H9 (cell line): ENCODE data around the gene GPR107. TPM values are rescaled to one million over a fixed set of nuclear protein-coding genes. Genes with fewer than 3 reads are reported as not detected.

ENCODE experiments used
- DNase-seq: peaks from one replicate; pipeline ENCODE4 v3.0.0-alpha.2; 2017
- H2AFZ ChIP-seq: one replicate; pipeline ENCODE4 v1.6.1; 2013; ENCODE audit warnings: mild to moderate bottlenecking, low read length, control low read depth, moderate library complexity
- H2AK5ac ChIP-seq: 2 replicates; pipeline ENCODE4 v1.6.1; 2013; ENCODE audit warnings: low read length, control low read depth, mixed read lengths; ENCODE audit not compliant: insufficient read length
- H2BK120ac ChIP-seq: one replicate; pipeline ENCODE4 v1.6.1; 2013; ENCODE audit warnings: low read depth, mild to moderate bottlenecking, low read length, control low read depth, inconsistent platforms; ENCODE audit not compliant: poor library complexity, severe bottlenecking
- H2BK12ac ChIP-seq: 2 replicates; pipeline ENCODE4 v1.6.1; 2013; ENCODE audit warnings: low read length, control low read depth, mixed read lengths, low read depth; ENCODE audit not compliant: insufficient read length
- H2BK15ac ChIP-seq: 2 replicates; pipeline ENCODE4 v1.6.1; 2013; ENCODE audit warnings: low read depth, low read length, control low read depth
- H2BK20ac ChIP-seq: one replicate; pipeline ENCODE4 v1.6.1; 2013; ENCODE audit warnings: low read depth, mild to moderate bottlenecking, low read length, control low read depth, inconsistent platforms; ENCODE audit not compliant: poor library complexity, severe bottlenecking
- H2BK5ac ChIP-seq: 2 replicates; pipeline ENCODE4 v1.6.1; 2013; ENCODE audit warnings: low read length, control low read depth, mixed read lengths; ENCODE audit not compliant: insufficient read length
- H3K14ac ChIP-seq: 2 replicates; pipeline ENCODE4 v1.6.1; 2013; ENCODE audit warnings: low read length, control low read depth; ENCODE audit not compliant: insufficient read depth
- H3K18ac ChIP-seq: 2 replicates; pipeline ENCODE4 v1.6.1; 2013; ENCODE audit warnings: low read depth, mild to moderate bottlenecking, mixed read lengths, low read length, control low read depth; ENCODE audit not compliant: insufficient read length
- H3K23ac ChIP-seq: 2 replicates; pipeline ENCODE4 v1.6.1; 2013; ENCODE audit warnings: low read length, control low read depth, mixed read lengths, low read depth; ENCODE audit not compliant: insufficient read length
- H3K23me2 ChIP-seq: 2 replicates; pipeline ENCODE4 v1.6.1; 2013; ENCODE audit warnings: low read depth, mild to moderate bottlenecking, mixed read lengths, low read length, control low read depth; ENCODE audit not compliant: insufficient read length, poor library complexity, severe bottlenecking
- H3K27ac ChIP-seq: 2 replicates; pipeline ENCODE4 v1.5.1; 2013; ENCODE audit warnings: low read length, control low read depth, mixed read lengths, low read depth; ENCODE audit not compliant: insufficient read length
- H3K27me3 ChIP-seq: 2 replicates; pipeline ENCODE4 v1.6.1; 2013; ENCODE audit warnings: low read length, control low read depth, inconsistent platforms; ENCODE audit not compliant: insufficient read depth
- H3K4ac ChIP-seq: 2 replicates; pipeline ENCODE4 v1.6.1; 2013; ENCODE audit warnings: low read depth, mild to moderate bottlenecking, control low read depth, inconsistent platforms, low read length, moderate library complexity
- H3K4me1 ChIP-seq: 2 replicates; pipeline ENCODE4 v1.6.1; 2013; ENCODE audit warnings: low read length, control low read depth, inconsistent platforms; ENCODE audit not compliant: insufficient read depth
- H3K4me2 ChIP-seq: 2 replicates; pipeline ENCODE4 v1.6.1; 2013; ENCODE audit warnings: low read length, control low read depth, mixed read lengths; ENCODE audit not compliant: insufficient read length, insufficient read depth
- H3K56ac ChIP-seq: 2 replicates; pipeline ENCODE4 v1.6.1; 2013; ENCODE audit warnings: low read depth, mild to moderate bottlenecking, mixed read lengths, low read length, control low read depth; ENCODE audit not compliant: insufficient read length
- H3K79me1 ChIP-seq: 2 replicates; pipeline ENCODE4 v1.6.1; 2013; ENCODE audit warnings: low read depth, mild to moderate bottlenecking, moderate library complexity, low read length, control low read depth, inconsistent platforms; ENCODE audit not compliant: insufficient read depth, poor library complexity, severe bottlenecking
- H3K79me2 ChIP-seq: 2 replicates; pipeline ENCODE4 v1.6.1; 2013; ENCODE audit warnings: low read length, control low read depth, inconsistent platforms; ENCODE audit not compliant: insufficient read depth
- H3K9ac ChIP-seq: 2 replicates; pipeline ENCODE4 v1.6.1; 2013; ENCODE audit warnings: low read length, control low read depth, mixed read lengths; ENCODE audit not compliant: insufficient read length; ENCODE audit errors: extremely low read depth
- H3K9me3 ChIP-seq: one replicate; pipeline ENCODE4 v1.6.1; 2013; ENCODE audit warnings: low read depth, low read length, inconsistent platforms; ENCODE audit not compliant: control insufficient read depth
- H3T11ph ChIP-seq: one replicate; pipeline ENCODE4 v1.6.1; 2013; ENCODE audit warnings: mild to moderate bottlenecking, low read length, control low read depth, inconsistent platforms
- H4K20me1 ChIP-seq: one replicate; pipeline ENCODE4 v1.6.1; 2013; ENCODE audit not compliant: control insufficient read depth, insufficient read length, insufficient read depth
- H4K5ac ChIP-seq: 2 replicates; pipeline ENCODE4 v1.6.1; 2013; ENCODE audit warnings: low read depth, mild to moderate bottlenecking, mixed read lengths, low read length, control low read depth; ENCODE audit not compliant: insufficient read length
- H4K8ac ChIP-seq: replicated peaks from 2 replicates; pipeline ENCODE4 v1.6.1; 2013; ENCODE audit warnings: low read length, control low read depth, mixed read lengths, low read depth; ENCODE audit not compliant: insufficient read length
- H4K91ac ChIP-seq: 2 replicates; pipeline ENCODE4 v1.6.1; 2013; ENCODE audit warnings: low read depth, mild to moderate bottlenecking, moderate library complexity, mixed read lengths, low read length, control low read depth; ENCODE audit not compliant: insufficient read length
- H3K27ac Mint-ChIP-seq, 3 experiments: 2 replicates in 2 of 3; 3 replicates in 1 of 3; pipeline ENCODE4 v1.8.0; 2020 to 2021; ENCODE audit warnings: mixed read lengths in 3 of 3, mild to moderate bottlenecking in 1 of 3, moderate library complexity in 1 of 3
- H3K27me3 Mint-ChIP-seq: 2 replicates; pipeline ENCODE4 v1.8.0; 2021; ENCODE audit warnings: low read depth, mild to moderate bottlenecking, moderate library complexity, mixed read lengths
- H3K36me3 Mint-ChIP-seq, 3 experiments: 2 replicates in 2 of 3; 3 replicates in 1 of 3; pipeline ENCODE4 v1.8.0; 2020 to 2021; ENCODE audit warnings: low read depth in 3 of 3, mixed read lengths in 3 of 3; ENCODE audit not compliant: insufficient read depth in 1 of 3
- H3K4me1 Mint-ChIP-seq, 2 experiments: 2 replicates each; pipeline ENCODE4 v1.8.0; 2020; ENCODE audit warnings: mixed read lengths in 2 of 2
- H3K4me3 Mint-ChIP-seq, 2 experiments: 2 replicates in 1 of 2; 3 replicates in 1 of 2; pipeline ENCODE4 v1.8.0; 2020 to 2021; ENCODE audit warnings: mild to moderate bottlenecking in 2 of 2, mixed read lengths in 2 of 2, moderate library complexity in 1 of 2
- H3K9me3 Mint-ChIP-seq, 2 experiments: 2 replicates in 1 of 2; 3 replicates in 1 of 2; pipeline ENCODE4 v1.8.0; 2020; ENCODE audit warnings: mild to moderate bottlenecking in 2 of 2, mixed read lengths in 2 of 2, moderate library complexity in 1 of 2
- WGBS: extraction: QIAGEN DNeasy Blood & Tissue Kit; methylation state at CpG from one replicate; pipeline ENCODE4 v1.1.7; 2013; ENCODE audit warnings: missing lambda C conversion rate, low lambda C conversion rate, mixed read lengths; ENCODE audit not compliant: insufficient read length; ENCODE audit errors: extremely low coverage; 5-methylcytosine and 5-hydroxymethylcytosine counted together
- total RNA-seq: library from RNA; stranded (reverse); gene quantifications from 2 replicates; pipeline ENCODE4 v1.2.1, GENCODE V29; 2021
- TF ChIP-seq, protein P1 (sequence below): fragments of 200-600 bp; sonication (generic); conservative IDR thresholded peaks from 3 replicates; pipeline ENCODE4 v1.8.0; 2021; ENCODE audit warnings: antibody characterized with exemption, mild to moderate bottlenecking

The GPR107 gene
- total RNA-seq, 1 experiment from 2014 or later: 38.0 TPM

DNA sequence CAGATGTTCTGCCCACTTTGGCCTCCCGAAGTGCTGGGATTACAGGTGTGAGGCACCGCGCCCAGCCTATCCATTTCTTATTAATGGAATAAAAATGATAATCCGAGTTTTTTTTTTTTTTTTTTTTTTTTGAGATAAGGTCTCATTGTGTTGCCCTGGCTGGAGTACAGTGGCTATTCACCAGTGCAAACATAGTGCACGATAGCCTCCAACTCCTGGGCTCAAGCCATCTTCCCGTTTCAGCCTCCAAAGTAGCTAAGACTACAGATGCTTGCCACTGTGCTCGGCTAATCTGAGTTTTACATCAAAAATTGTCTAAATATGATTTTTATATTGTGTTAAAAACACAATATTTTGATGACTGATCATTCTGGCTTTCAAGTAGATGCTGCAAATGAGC, 6.6 kb downstream of the GPR107 start:
- Histone ChIP-seq H3K9me3 (no peaks in the 10 kb centered on the region), H2BK5ac (no peak overlapping the region), H3K27ac (no peak overlapping the region), H3K18ac (no peak overlapping the region), H3K4me1 (no peaks in the 10 kb centered on the region; the same call in 1 of the 2 replicates), H2BK20ac (no peak overlapping the region), H3T11ph (no peak overlapping the region), H3K9ac (no peak overlapping the region), H3K23me2 (no peaks in the 10 kb centered on the region), H4K91ac (no peak overlapping the region), H3K56ac (no peak overlapping the region), H4K20me1 (no peaks in the 10 kb centered on the region), H3K23ac (no peak overlapping the region), H3K4me2 (no peak overlapping the region), H2BK12ac (no peak overlapping the region), H2AK5ac (no peak overlapping the region), H2BK15ac (no peak overlapping the region), H2BK120ac (no peak overlapping the region), H2AFZ (no peak overlapping the region), H3K79me1 (peaks cover 3% of the 10 kb centered on the region), H3K14ac (no peak overlapping the region), H4K8ac (no peak overlapping the region), H3K79me2 (peaks cover 2% of the 10 kb centered on the region; the same call in 1 of the 2 replicates), H3K4ac (no peak overlapping the region), H3K27me3 (no peaks in the 10 kb centered on the region), H4K5ac (no peak overlapping the region)
- no peaks in the 10 kb centered on the region for H3K9me3 Mint-ChIP-seq
- DNase-seq: no peak
- no peak overlapping the region for H3K4me3 Mint-ChIP-seq
- WGBS: no CpG with 5 or more reads among the region's 7 CpGs
- TF ChIP-seq, protein P1, sequence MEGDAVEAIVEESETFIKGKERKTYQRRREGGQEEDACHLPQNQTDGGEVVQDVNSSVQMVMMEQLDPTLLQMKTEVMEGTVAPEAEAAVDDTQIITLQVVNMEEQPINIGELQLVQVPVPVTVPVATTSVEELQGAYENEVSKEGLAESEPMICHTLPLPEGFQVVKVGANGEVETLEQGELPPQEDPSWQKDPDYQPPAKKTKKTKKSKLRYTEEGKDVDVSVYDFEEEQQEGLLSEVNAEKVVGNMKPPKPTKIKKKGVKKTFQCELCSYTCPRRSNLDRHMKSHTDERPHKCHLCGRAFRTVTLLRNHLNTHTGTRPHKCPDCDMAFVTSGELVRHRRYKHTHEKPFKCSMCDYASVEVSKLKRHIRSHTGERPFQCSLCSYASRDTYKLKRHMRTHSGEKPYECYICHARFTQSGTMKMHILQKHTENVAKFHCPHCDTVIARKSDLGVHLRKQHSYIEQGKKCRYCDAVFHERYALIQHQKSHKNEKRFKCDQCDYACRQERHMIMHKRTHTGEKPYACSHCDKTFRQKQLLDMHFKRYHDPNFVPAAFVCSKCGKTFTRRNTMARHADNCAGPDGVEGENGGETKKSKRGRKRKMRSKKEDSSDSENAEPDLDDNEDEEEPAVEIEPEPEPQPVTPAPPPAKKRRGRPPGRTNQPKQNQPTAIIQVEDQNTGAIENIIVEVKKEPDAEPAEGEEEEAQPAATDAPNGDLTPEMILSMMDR: no peak
- H3K4me1 Mint-ChIP-seq: peaks cover 5 to 6% of the 10 kb centered on the region in 2 experiments; a peak in 3 of 4 replicates
- H3K27me3 Mint-ChIP-seq: no peaks in the 10 kb centered on the region
- peaks cover 2 to 10% (median 6%) of the 10 kb centered on the region in 3 experiments; a peak in 5 of 7 replicates for H3K36me3 Mint-ChIP-seq
- no peak overlapping the region for H3K27ac Mint-ChIP-seq
